ENCODE data around the gene NFIX.

DNA sequence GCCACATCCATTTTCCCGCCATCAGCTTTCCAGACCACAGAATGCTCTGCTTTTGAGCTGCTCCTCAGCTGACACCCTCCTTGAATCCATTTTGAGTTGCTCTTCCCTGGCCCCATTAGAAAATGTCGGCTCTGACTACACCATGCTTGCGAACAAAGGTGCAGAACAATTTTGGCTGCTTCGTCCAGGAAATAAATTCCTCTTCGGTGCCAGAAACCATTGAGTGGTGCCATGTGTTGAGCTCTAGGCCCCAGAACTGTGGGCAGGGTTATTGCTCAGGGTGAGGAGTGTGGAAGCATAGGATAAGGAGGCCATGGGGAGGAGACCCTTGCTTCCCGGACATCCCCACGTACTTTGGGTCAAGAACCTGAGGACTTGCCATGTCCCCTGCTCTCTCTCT, 52.1 kb downstream of the NFIX start:
- TF ChIP-seq, protein P1, sequence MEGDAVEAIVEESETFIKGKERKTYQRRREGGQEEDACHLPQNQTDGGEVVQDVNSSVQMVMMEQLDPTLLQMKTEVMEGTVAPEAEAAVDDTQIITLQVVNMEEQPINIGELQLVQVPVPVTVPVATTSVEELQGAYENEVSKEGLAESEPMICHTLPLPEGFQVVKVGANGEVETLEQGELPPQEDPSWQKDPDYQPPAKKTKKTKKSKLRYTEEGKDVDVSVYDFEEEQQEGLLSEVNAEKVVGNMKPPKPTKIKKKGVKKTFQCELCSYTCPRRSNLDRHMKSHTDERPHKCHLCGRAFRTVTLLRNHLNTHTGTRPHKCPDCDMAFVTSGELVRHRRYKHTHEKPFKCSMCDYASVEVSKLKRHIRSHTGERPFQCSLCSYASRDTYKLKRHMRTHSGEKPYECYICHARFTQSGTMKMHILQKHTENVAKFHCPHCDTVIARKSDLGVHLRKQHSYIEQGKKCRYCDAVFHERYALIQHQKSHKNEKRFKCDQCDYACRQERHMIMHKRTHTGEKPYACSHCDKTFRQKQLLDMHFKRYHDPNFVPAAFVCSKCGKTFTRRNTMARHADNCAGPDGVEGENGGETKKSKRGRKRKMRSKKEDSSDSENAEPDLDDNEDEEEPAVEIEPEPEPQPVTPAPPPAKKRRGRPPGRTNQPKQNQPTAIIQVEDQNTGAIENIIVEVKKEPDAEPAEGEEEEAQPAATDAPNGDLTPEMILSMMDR (IDR thresholded peaks at IDR 0.05) = no peak
- TF ChIP-seq EZH2 (IDR thresholded peaks at IDR 0.05; ENCODE audit: borderline replicate concordance, insufficient read depth, low read depth, low read length, poor library complexity, severe bottlenecking) = no peak
